Esophagus muscularis mucosa (tissue), 3 donors: ENCODE measurements around the gene STARD5.

ENCODE experiments used
- POLR2AphosphoS5 ChIP-seq, 2 donors: sonication (generic); formaldehyde crosslinking; IDR thresholded peaks; one replicate each; pipeline ENCODE4 v1.6.1; 2017; ENCODE audit warnings: antibody characterized with exemption in 2 of 2
- TF ChIP-seq, protein P1 (sequence below), 3 experiments: fragments of 200-600 bp in 2 of 3; fragments of 450-650 bp in 1 of 3; sonication (generic) in 2 of 3; IDR thresholded peaks; one replicate each; pipeline ENCODE4 v1.5.1; 2017 to 2019; ENCODE audit warnings: antibody characterized with exemption in 3 of 3, mild to moderate bottlenecking in 2 of 3, moderate library complexity in 1 of 3

- TF ChIP-seq, protein P1, sequence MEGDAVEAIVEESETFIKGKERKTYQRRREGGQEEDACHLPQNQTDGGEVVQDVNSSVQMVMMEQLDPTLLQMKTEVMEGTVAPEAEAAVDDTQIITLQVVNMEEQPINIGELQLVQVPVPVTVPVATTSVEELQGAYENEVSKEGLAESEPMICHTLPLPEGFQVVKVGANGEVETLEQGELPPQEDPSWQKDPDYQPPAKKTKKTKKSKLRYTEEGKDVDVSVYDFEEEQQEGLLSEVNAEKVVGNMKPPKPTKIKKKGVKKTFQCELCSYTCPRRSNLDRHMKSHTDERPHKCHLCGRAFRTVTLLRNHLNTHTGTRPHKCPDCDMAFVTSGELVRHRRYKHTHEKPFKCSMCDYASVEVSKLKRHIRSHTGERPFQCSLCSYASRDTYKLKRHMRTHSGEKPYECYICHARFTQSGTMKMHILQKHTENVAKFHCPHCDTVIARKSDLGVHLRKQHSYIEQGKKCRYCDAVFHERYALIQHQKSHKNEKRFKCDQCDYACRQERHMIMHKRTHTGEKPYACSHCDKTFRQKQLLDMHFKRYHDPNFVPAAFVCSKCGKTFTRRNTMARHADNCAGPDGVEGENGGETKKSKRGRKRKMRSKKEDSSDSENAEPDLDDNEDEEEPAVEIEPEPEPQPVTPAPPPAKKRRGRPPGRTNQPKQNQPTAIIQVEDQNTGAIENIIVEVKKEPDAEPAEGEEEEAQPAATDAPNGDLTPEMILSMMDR (IDR thresholded peaks at IDR 0.05): no peak
- no peak for TF ChIP-seq POLR2AphosphoS5 (IDR thresholded peaks at IDR 0.05)
Observed at GRCh38 chr15:81372575-81372974, 48.6 kb upstream of the STARD5 start.
